A549 (cell line): Measurements from ENCODE around the gene BNC1.

ENCODE experiments used
- CHD4 ChIP-seq: fragments of 200-600 bp; sonication (generic); IDR thresholded peaks from 2 replicates; pipeline ENCODE4 v1.6.1; 2016; ENCODE audit warnings: antibody characterized with exemption, mild to moderate bottlenecking, borderline replicate concordance
- CTCF ChIP-seq: fragments of >200 bp; sonication (Bioruptor Twin); formaldehyde crosslinking; IDR thresholded peaks from 3 replicates; pipeline ENCODE4 v1.5.1; 2016
- E2F6 ChIP-seq: IDR thresholded peaks from 2 replicates; pipeline ENCODE4 v1.6.1; 2012; ENCODE audit warnings: low read depth, borderline replicate concordance
- ELK1 ChIP-seq: fragments of 150-350 bp; IDR thresholded peaks from 2 replicates; pipeline ENCODE4 v1.6.1; 2014; ENCODE audit warnings: low read depth, mild to moderate bottlenecking, low read length
- FOSL2 ChIP-seq, 2 experiments: fragments of 450-650 bp in 1 of 2; fragments of >200 bp in 1 of 2; sonication (Bioruptor Twin) in 1 of 2; formaldehyde crosslinking; IDR thresholded peaks; 2 replicates each; pipeline versions ENCODE4 v1.5.0 to v1.6.1; 2016 to 2020; ENCODE audit warnings: mild to moderate bottlenecking in 1 of 2, moderate library complexity in 1 of 2
- HDAC2 ChIP-seq: fragments of 200-600 bp; sonication (generic); IDR thresholded peaks from 2 replicates; pipeline ENCODE4 v1.6.1; 2016
- MAX ChIP-seq: IDR thresholded peaks from 2 replicates; pipeline ENCODE4 v1.6.1; 2012
- RAD21 ChIP-seq, 2 experiments: fragments of >200 bp in 1 of 2; sonication (Bioruptor Twin) in 1 of 2; formaldehyde crosslinking in 1 of 2; IDR thresholded peaks in 1 of 2; conservative IDR thresholded peaks in 1 of 2; 2 replicates in 1 of 2; 3 replicates in 1 of 2; pipeline ENCODE4 v1.6.1; 2012 to 2018; ENCODE audit warnings: inconsistent platforms in 1 of 2

- TF ChIP-seq ELK1 (no peak), RAD21 (conservative IDR thresholded peaks at IDR 0.05 in 1 of 2, IDR thresholded peaks at IDR 0.05 in 1 of 2) (no peak), E2F6 (no peak), CTCF (no peak), FOSL2 (IDR thresholded peaks at IDR 0.05) (no peak), FOSL2 (CRISPR knock-in tag; IDR thresholded peaks at IDR 0.05) (no peak), MAX (no peak), HDAC2 (no peak), CHD4 (no peak)
These were observed at the start of gene BNC1 for GRCh38 chr15:83284559-83285283.
